HepG2 (cell line): ENCODE results near the gene KRCC1. TPM values are rescaled to one million over a fixed set of nuclear protein-coding genes. Genes with fewer than 3 reads are reported as not detected.
A peak's percentile ranks its signal among the peaks of the same experiment; 100 is the strongest.

ENCODE experiments used
- KLF6 ChIP-seq: IDR thresholded peaks from 2 replicates; pipeline ENCODE4 v1.8.0; 2016; ENCODE audit warnings: missing biosample characterization, missing genetic modification reagents
- MIER2 ChIP-seq: IDR thresholded peaks from 2 replicates; pipeline ENCODE4 v1.6.1; 2016; ENCODE audit warnings: missing biosample characterization, missing genetic modification reagents
- ONECUT2 ChIP-seq: sonication (generic); formaldehyde crosslinking; IDR thresholded peaks from 2 replicates; pipeline ENCODE4 v1.4.0; 2020; ENCODE audit warnings: missing genetic modification reagents
- RCOR2 ChIP-seq: IDR thresholded peaks from 2 replicates; pipeline ENCODE4 v1.6.1; 2016; ENCODE audit warnings: missing biosample characterization, missing genetic modification reagents
- RORA ChIP-seq: sonication (generic); formaldehyde crosslinking; IDR thresholded peaks from 2 replicates; pipeline ENCODE4 v1.5.0; 2020; ENCODE audit warnings: mild to moderate bottlenecking, missing genetic modification reagents, moderate library complexity
- SIN3B ChIP-seq: fragments of 150-350 bp; IDR thresholded peaks from 2 replicates; pipeline ENCODE4 v1.6.1; 2014; ENCODE audit warnings: low read length
- ZNF20 ChIP-seq: sonication (generic); formaldehyde crosslinking; IDR thresholded peaks from 2 replicates; pipeline ENCODE4 v1.4.0; 2020; ENCODE audit warnings: mild to moderate bottlenecking, moderate library complexity, missing genetic modification reagents
- ZNF567 ChIP-seq: sonication (generic); formaldehyde crosslinking; IDR thresholded peaks from 2 replicates; pipeline ENCODE4 v1.8.1; 2023; ENCODE audit warnings: mild to moderate bottlenecking, missing genetic modification reagents, borderline replicate concordance
- ZNF839 ChIP-seq: sonication (generic); formaldehyde crosslinking; IDR thresholded peaks from 2 replicates; pipeline ENCODE4 v1.4.0; 2020; ENCODE audit warnings: missing genetic modification reagents, mild to moderate bottlenecking, borderline replicate concordance
- ZSCAN21 ChIP-seq: sonication (generic); formaldehyde crosslinking; IDR thresholded peaks from 2 replicates; pipeline ENCODE4 v1.8.0; 2022; ENCODE audit warnings: mild to moderate bottlenecking, missing genetic modification reagents, moderate library complexity, borderline replicate concordance
- polyA plus RNA-seq, 8 experiments: library from polyadenylated mRNA; depleted of rRNA in 3 of 8; stranded (reverse) in 7 of 8; unstranded in 1 of 8; fragments of >200 nt; fragmentation: Illumina TruSeq in 4 of 8; extraction: Trizol in 4 of 8; gene quantifications; 2 replicates each; pipeline versions ENCODE4 v1.2.1 to v1.2.3, GENCODE V29; 2011 to 2016; ENCODE audit warnings: low read depth in 4 of 8, missing spikeins in 1 of 8, mixed read lengths in 1 of 8; ENCODE audit not compliant: insufficient read depth in 1 of 8
- total RNA-seq, 5 experiments: library from RNA; depleted of rRNA; stranded (reverse); fragments of >200 nt; fragmentation: Illumina TruSeq; extraction: Trizol; gene quantifications; 2 replicates each; pipeline ENCODE4 v1.2.3, GENCODE V29; 2016; ENCODE audit warnings: low read depth in 1 of 5
- TF ChIP-seq, protein P1 (sequence below), 2 experiments: fragments of 450-650 bp in 1 of 2; sonication (generic) in 1 of 2; formaldehyde crosslinking in 1 of 2; IDR thresholded peaks; 2 replicates each; pipeline versions ENCODE4 v1.6.1 to v1.8.0; 2016 to 2022; ENCODE audit warnings: antibody characterized with exemption in 1 of 2, mild to moderate bottlenecking in 1 of 2, missing genetic modification reagents in 1 of 2
- TF ChIP-seq, protein P2 (sequence below): sonication (generic); formaldehyde crosslinking; IDR thresholded peaks from 2 replicates; pipeline ENCODE4 v1.9.0; 2022; ENCODE audit warnings: low read depth, missing genetic modification reagents
- TF ChIP-seq, protein P3 (sequence below): IDR thresholded peaks from 2 replicates; pipeline ENCODE4 v1.6.1; 2016; ENCODE audit warnings: missing genetic modification reagents, missing compliant biosample characterization
- TF ChIP-seq, protein P4 (sequence below): IDR thresholded peaks from 2 replicates; pipeline ENCODE4 v1.6.1; 2018; ENCODE audit warnings: missing genetic modification reagents

The KRCC1 gene
- total and polyA plus RNA-seq, 2 of the 13 experiments (the other 11 are each of a cell fraction or from before 2014, with no cell fraction given), result 6.5 to 7.7 TPM

DNA sequence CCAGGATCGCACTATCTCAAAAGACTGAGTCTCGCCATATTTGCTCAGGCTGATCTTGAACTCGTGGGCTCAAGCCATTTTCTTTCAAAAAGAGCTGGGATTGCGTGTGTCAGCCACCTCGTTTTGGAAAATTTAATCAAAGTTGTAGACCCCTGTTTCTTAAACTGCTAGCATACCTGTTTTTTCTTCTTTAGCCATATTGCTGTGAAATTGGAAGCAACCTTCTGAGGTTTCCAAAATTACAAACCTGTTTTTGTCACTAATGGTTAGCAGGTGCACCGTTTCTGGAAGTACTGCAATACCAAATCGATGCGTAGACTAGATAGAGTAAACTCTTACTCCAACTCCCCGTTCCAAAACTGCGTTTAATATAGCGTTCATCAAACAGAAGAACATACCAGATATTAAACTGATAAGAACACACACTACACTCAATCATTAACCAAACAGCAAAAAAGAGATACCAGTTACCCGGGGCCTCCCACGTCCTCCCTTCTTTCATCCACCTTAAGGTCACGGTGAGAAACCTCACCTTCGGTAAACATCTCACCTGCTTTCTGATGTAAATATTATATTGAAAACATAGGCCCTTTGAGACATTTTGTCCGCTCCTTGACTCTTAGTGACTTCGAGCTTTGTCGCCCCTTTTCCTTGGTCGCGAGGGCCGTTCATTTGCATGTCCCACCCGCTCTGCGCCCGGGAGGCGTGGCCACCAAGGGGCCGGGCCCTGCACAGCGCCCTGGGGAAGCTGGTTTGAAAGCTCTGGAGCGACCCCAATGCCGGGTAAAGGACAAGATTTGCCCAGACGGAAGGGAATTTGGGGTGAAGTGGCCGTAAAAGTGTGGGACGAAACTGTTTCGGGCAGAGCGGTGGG lies 39.3 kb downstream of the KRCC1 start, which contains the start of gene RNU2-63P (continued):
- TF ChIP-seq, protein P1, sequence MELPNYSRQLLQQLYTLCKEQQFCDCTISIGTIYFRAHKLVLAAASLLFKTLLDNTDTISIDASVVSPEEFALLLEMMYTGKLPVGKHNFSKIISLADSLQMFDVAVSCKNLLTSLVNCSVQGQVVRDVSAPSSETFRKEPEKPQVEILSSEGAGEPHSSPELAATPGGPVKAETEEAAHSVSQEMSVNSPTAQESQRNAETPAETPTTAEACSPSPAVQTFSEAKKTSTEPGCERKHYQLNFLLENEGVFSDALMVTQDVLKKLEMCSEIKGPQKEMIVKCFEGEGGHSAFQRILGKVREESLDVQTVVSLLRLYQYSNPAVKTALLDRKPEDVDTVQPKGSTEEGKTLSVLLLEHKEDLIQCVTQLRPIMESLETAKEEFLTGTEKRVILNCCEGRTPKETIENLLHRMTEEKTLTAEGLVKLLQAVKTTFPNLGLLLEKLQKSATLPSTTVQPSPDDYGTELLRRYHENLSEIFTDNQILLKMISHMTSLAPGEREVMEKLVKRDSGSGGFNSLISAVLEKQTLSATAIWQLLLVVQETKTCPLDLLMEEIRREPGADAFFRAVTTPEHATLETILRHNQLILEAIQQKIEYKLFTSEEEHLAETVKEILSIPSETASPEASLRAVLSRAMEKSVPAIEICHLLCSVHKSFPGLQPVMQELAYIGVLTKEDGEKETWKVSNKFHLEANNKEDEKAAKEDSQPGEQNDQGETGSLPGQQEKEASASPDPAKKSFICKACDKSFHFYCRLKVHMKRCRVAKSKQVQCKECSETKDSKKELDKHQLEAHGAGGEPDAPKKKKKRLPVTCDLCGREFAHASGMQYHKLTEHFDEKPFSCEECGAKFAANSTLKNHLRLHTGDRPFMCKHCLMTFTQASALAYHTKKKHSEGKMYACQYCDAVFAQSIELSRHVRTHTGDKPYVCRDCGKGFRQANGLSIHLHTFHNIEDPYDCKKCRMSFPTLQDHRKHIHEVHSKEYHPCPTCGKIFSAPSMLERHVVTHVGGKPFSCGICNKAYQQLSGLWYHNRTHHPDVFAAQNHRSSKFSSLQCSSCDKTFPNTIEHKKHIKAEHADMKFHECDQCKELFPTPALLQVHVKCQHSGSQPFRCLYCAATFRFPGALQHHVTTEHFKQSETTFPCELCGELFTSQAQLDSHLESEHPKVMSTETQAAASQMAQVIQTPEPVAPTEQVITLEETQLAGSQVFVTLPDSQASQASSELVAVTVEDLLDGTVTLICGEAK (IDR thresholded peaks at IDR 0.05), result no peak
- TF ChIP-seq, protein P1 (CRISPR knock-in tag; IDR thresholded peaks at IDR 0.05), result peak; percentile 54; the same call in 1 of the 2 replicates
- TF ChIP-seq ZNF20 (CRISPR knock-in tag) (peak; percentile 37), SIN3B (0 out of 2 replicates have a peak, but pooled peaks have one; percentile 35), MIER2 (peak; percentile 36; the same call in 1 of the 2 replicates), ZNF567 (CRISPR knock-in tag) (peak; percentile 88; the same call in 1 of the 2 replicates), KLF6 (CRISPR knock-in tag) (peak; percentile 82), ZNF839 (peak; percentile 41; the same call in 1 of the 2 replicates), RCOR2 (peak; percentile 87), RORA (CRISPR knock-in tag) (0 out of 2 replicates have a peak, but pooled peaks have one; percentile 73), ONECUT2 (CRISPR knock-in tag) (0 out of 2 replicates have a peak, but pooled peaks have one; percentile 51), ZSCAN21 (CRISPR knock-in tag) (no peak)
- TF ChIP-seq, protein P2, sequence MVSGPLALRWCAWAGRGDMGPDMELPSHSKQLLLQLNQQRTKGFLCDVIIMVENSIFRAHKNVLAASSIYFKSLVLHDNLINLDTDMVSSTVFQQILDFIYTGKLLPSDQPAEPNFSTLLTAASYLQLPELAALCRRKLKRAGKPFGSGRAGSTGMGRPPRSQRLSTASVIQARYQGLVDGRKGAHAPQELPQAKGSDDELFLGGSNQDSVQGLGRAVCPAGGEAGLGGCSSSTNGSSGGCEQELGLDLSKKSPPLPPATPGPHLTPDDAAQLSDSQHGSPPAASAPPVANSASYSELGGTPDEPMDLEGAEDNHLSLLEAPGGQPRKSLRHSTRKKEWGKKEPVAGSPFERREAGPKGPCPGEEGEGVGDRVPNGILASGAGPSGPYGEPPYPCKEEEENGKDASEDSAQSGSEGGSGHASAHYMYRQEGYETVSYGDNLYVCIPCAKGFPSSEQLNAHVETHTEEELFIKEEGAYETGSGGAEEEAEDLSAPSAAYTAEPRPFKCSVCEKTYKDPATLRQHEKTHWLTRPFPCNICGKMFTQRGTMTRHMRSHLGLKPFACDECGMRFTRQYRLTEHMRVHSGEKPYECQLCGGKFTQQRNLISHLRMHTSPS (CRISPR knock-in tag), result 0 out of 2 replicates have a peak, but pooled peaks have one; percentile 16
- TF ChIP-seq, protein P3, sequence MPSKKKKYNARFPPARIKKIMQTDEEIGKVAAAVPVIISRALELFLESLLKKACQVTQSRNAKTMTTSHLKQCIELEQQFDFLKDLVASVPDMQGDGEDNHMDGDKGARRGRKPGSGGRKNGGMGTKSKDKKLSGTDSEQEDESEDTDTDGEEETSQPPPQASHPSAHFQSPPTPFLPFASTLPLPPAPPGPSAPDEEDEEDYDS (CRISPR knock-in tag), result peak; percentile 99
- TF ChIP-seq, protein P4, sequence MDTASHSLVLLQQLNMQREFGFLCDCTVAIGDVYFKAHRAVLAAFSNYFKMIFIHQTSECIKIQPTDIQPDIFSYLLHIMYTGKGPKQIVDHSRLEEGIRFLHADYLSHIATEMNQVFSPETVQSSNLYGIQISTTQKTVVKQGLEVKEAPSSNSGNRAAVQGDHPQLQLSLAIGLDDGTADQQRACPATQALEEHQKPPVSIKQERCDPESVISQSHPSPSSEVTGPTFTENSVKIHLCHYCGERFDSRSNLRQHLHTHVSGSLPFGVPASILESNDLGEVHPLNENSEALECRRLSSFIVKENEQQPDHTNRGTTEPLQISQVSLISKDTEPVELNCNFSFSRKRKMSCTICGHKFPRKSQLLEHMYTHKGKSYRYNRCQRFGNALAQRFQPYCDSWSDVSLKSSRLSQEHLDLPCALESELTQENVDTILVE (CRISPR knock-in tag), result peak; percentile 92
